ENCODE data around the gene TMED4. TPM values are rescaled to one million over a fixed set of nuclear protein-coding genes. Genes with fewer than 3 reads are reported as not detected.

TMED4 gene
- total RNA-seq, 1 experiment from 2014 or later = 67.3 TPM

DNA sequence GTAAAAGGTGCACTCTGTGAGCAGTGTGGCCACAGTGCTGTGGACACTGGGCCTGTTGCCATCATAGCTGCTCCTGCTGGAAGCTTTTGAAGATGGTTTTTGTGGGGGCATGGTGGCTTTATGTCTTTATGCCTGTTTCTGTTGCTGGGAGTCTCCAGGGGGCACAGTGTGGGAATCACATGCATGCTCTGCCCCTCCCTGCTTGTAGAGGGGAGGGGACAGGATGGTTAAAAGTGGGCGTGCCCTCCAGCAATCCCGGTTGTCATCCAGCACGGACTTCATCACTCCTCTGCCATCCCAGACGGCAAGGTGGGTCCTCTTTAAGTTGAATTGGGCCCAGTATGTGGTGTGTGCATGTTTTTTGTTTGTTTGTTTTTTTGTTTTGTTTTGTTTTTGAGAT, 44.6 kb upstream of the TMED4 start:
- ChIA-PET CTCF (no interaction called here), RAD21 (ENCODE audit: low non-redundant PET in 1 of 2, low total read pairs in 2 of 2, uncharacterized antibody in 2 of 2, unreplicated experiment in 2 of 2) (no interaction called here)
- no peak overlapping the region for H3K27ac ChIP-seq (ENCODE audit: low read depth, low read length)

More for the DNA sequence above, 44.6 kb upstream of the TMED4 start:
- H2AFZ ChIP-seq (ENCODE audit: low read depth, low read length, poor library complexity, severe bottlenecking) = no peak overlapping the region
- intact Hi-C loops (cut with micrococcal nuclease) = no loop called here
- BruUV-seq (replicated peaks) = no TSS peak
- H3K36me3 ChIP-seq (ENCODE audit: control insufficient read depth in 1 of 2, insufficient read depth in 2 of 2, low read length in 2 of 2) = peaks cover 2 to 15% of the 10 kb centered on the region in 2 experiments; a peak in 2 of 4 replicates
- H3K9me3 ChIP-seq (ENCODE audit: control insufficient read depth in 1 of 2, insufficient read depth in 1 of 2, low read depth in 1 of 2, low read length in 2 of 2) = no peaks in the 10 kb centered on the region
- POLR2A ChIA-PET = interaction anchor here (0.7 kb wide), 1 partner anchor 13 kb away, joined by 3 read pairs; no protein-coding TSS in a partner anchor
- H3K9me2 ChIP-seq (ENCODE audit: insufficient read depth) = no peaks in the 10 kb centered on the region
- H4K20me1 ChIP-seq (ENCODE audit: insufficient read depth) = no peaks in the 10 kb centered on the region
- TF ChIP-seq, protein P1, sequence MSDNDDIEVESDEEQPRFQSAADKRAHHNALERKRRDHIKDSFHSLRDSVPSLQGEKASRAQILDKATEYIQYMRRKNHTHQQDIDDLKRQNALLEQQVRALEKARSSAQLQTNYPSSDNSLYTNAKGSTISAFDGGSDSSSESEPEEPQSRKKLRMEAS (IDR thresholded peaks at IDR 0.05) = no peak
- no peak for TF ChIP-seq ELF1 (IDR thresholded peaks at IDR 0.05; ENCODE audit: borderline replicate concordance, low read depth)
- TF ChIP-seq, protein P2, sequence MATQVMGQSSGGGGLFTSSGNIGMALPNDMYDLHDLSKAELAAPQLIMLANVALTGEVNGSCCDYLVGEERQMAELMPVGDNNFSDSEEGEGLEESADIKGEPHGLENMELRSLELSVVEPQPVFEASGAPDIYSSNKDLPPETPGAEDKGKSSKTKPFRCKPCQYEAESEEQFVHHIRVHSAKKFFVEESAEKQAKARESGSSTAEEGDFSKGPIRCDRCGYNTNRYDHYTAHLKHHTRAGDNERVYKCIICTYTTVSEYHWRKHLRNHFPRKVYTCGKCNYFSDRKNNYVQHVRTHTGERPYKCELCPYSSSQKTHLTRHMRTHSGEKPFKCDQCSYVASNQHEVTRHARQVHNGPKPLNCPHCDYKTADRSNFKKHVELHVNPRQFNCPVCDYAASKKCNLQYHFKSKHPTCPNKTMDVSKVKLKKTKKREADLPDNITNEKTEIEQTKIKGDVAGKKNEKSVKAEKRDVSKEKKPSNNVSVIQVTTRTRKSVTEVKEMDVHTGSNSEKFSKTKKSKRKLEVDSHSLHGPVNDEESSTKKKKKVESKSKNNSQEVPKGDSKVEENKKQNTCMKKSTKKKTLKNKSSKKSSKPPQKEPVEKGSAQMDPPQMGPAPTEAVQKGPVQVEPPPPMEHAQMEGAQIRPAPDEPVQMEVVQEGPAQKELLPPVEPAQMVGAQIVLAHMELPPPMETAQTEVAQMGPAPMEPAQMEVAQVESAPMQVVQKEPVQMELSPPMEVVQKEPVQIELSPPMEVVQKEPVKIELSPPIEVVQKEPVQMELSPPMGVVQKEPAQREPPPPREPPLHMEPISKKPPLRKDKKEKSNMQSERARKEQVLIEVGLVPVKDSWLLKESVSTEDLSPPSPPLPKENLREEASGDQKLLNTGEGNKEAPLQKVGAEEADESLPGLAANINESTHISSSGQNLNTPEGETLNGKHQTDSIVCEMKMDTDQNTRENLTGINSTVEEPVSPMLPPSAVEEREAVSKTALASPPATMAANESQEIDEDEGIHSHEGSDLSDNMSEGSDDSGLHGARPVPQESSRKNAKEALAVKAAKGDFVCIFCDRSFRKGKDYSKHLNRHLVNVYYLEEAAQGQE (IDR thresholded peaks at IDR 0.05; ENCODE audit: low read depth) = no peak
- TF ChIP-seq, protein P3, sequence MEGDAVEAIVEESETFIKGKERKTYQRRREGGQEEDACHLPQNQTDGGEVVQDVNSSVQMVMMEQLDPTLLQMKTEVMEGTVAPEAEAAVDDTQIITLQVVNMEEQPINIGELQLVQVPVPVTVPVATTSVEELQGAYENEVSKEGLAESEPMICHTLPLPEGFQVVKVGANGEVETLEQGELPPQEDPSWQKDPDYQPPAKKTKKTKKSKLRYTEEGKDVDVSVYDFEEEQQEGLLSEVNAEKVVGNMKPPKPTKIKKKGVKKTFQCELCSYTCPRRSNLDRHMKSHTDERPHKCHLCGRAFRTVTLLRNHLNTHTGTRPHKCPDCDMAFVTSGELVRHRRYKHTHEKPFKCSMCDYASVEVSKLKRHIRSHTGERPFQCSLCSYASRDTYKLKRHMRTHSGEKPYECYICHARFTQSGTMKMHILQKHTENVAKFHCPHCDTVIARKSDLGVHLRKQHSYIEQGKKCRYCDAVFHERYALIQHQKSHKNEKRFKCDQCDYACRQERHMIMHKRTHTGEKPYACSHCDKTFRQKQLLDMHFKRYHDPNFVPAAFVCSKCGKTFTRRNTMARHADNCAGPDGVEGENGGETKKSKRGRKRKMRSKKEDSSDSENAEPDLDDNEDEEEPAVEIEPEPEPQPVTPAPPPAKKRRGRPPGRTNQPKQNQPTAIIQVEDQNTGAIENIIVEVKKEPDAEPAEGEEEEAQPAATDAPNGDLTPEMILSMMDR (IDR thresholded peaks at IDR 0.05 in 2 of 3, conservative IDR thresholded peaks at IDR 0.05 in 1 of 3; ENCODE audit: borderline replicate concordance in 1 of 3, insufficient read depth in 1 of 3, low read depth in 2 of 3, low read length in 2 of 3) = no peak
- TF ChIP-seq CBX3 (IDR thresholded peaks at IDR 0.05; ENCODE audit: low read depth) = no peak
- TF ChIP-seq EGR1 (IDR thresholded peaks at IDR 0.05; ENCODE audit: low read depth) = no peak
- no peak for TF ChIP-seq TCF7L2 (IDR thresholded peaks at IDR 0.05; ENCODE audit: borderline replicate concordance, extremely low read depth, insufficient read depth, insufficient read length)
- no peak for TF ChIP-seq CEBPB (IDR thresholded peaks at IDR 0.05; ENCODE audit: low read depth)
- TF ChIP-seq EZH2 (IDR thresholded peaks at IDR 0.05) = no peak
- TF ChIP-seq, protein P4, sequence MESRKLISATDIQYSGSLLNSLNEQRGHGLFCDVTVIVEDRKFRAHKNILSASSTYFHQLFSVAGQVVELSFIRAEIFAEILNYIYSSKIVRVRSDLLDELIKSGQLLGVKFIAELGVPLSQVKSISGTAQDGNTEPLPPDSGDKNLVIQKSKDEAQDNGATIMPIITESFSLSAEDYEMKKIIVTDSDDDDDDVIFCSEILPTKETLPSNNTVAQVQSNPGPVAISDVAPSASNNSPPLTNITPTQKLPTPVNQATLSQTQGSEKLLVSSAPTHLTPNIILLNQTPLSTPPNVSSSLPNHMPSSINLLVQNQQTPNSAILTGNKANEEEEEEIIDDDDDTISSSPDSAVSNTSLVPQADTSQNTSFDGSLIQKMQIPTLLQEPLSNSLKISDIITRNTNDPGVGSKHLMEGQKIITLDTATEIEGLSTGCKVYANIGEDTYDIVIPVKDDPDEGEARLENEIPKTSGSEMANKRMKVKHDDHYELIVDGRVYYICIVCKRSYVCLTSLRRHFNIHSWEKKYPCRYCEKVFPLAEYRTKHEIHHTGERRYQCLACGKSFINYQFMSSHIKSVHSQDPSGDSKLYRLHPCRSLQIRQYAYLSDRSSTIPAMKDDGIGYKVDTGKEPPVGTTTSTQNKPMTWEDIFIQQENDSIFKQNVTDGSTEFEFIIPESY (IDR thresholded peaks at IDR 0.05; ENCODE audit: extremely low read depth, insufficient replicate concordance, low read length) = no peak
- TF ChIP-seq ZNF274 (IDR thresholded peaks at IDR 0.05; ENCODE audit: low read depth, low read length) = no peak
- TF ChIP-seq SP1 (IDR thresholded peaks at IDR 0.05; ENCODE audit: low read depth) = no peak
- TF ChIP-seq RAD21 (IDR thresholded peaks at IDR 0.05; ENCODE audit: low read depth) = no peak
- no peak for TF ChIP-seq JUND (IDR thresholded peaks at IDR 0.05)
- peaks cover 43% of the 10 kb centered on the region for H3K79me2 ChIP-seq (ENCODE audit: insufficient read depth, low read length)
- no peak overlapping the region for H3K9ac ChIP-seq (ENCODE audit: low read length)
- DNase-seq (ENCODE audit: low read depth, low spot score) (no peak), ATAC-seq (peak; percentile 36; the same call in 1 of the 2 replicates)
- H3K27me3 ChIP-seq (ENCODE audit: insufficient read depth, low read length) = no peaks in the 10 kb centered on the region
- H3K4me2 ChIP-seq (ENCODE audit: low read length) = no peak overlapping the region
- no peak overlapping the region for H3K4me3 ChIP-seq (replicated peaks in 1 of 2; ENCODE audit: low read depth in 1 of 2, low read length in 2 of 2)
- peaks cover 3 to 14% of the 10 kb centered on the region in 2 experiments; a peak in 3 of 4 replicates for H3K4me1 ChIP-seq (ENCODE audit: control insufficient read depth in 1 of 2, insufficient read depth in 2 of 2, low read length in 2 of 2)
